GM06990 (cell line): ENCODE results near the gene HSP90AA1.
"Not testable (repeated sequence)": the region's sequence is repeated elsewhere in the genome, so short reads cannot be mapped to it uniquely, and the experiment has no call there.

ENCODE experiments used
- DNase-seq: peaks from one replicate; pipeline ENCODE4 v3.0.0-alpha.2; 2011; ENCODE audit not compliant: insufficient read length; ENCODE audit errors: extremely low read depth
- H3K27me3 ChIP-seq: replicated peaks from 2 replicates; pipeline ENCODE4 v1.6.0; 2011; ENCODE audit warnings: low read length; ENCODE audit not compliant: control insufficient read depth, insufficient read depth
- H3K36me3 ChIP-seq: 2 replicates; pipeline ENCODE4 v1.5.1; 2011; ENCODE audit warnings: low read length; ENCODE audit not compliant: control insufficient read depth, insufficient read depth
- H3K4me3 ChIP-seq: replicated peaks from 2 replicates; pipeline ENCODE4 v1.5.1; 2011; ENCODE audit warnings: low read depth, mild to moderate bottlenecking, control low read depth, low read length
- TF ChIP-seq, protein P1 (sequence below): IDR thresholded peaks from 2 replicates; pipeline ENCODE4 v1.5.1; 2011; ENCODE audit warnings: low read length, control low read depth, mild to moderate bottlenecking, inconsistent platforms; ENCODE audit not compliant: insufficient read depth, poor library complexity, severe bottlenecking

The HSP90AA1 gene

DNA sequence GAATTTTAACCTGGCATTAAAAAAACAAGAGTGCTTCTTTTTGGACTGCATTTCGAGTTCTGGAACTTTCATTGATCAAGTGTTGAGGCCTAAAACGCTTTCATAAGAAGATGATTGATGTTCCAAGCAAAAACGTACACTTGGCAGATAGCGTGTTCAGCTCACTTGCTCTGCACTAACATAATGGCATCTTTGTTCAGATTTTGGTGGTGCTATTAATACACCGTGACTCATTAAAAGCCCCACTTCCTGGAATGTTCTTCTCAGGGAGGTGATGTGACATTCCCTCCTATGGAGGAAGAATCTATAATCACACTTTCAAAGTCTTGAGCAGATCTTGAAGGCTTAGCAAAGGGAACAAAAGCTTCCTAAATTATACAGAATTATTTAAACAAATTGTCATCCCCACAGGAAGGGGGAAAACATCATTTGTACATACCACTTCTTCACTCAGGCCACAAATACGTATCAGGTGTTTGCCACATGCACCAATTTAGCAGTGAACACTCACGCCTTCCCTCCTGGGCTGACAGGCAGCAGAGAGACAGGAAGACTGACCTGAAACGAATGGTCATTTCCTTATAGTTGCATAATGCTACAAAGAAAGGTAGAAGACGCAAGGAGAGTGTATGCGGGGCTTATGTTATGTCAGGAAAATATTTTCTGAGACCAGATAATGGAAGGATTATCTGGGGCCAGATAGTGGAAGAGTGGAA lies 15.4 kb downstream of the HSP90AA1 start:
- no peak for DNase-seq
- H3K27me3 ChIP-seq, result no peaks in the 10 kb centered on the region
- TF ChIP-seq, protein P1, sequence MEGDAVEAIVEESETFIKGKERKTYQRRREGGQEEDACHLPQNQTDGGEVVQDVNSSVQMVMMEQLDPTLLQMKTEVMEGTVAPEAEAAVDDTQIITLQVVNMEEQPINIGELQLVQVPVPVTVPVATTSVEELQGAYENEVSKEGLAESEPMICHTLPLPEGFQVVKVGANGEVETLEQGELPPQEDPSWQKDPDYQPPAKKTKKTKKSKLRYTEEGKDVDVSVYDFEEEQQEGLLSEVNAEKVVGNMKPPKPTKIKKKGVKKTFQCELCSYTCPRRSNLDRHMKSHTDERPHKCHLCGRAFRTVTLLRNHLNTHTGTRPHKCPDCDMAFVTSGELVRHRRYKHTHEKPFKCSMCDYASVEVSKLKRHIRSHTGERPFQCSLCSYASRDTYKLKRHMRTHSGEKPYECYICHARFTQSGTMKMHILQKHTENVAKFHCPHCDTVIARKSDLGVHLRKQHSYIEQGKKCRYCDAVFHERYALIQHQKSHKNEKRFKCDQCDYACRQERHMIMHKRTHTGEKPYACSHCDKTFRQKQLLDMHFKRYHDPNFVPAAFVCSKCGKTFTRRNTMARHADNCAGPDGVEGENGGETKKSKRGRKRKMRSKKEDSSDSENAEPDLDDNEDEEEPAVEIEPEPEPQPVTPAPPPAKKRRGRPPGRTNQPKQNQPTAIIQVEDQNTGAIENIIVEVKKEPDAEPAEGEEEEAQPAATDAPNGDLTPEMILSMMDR, result no peak
- no peaks in the 10 kb centered on the region for H3K36me3 ChIP-seq
- H3K4me3 ChIP-seq, result no peak overlapping the region

DNA sequence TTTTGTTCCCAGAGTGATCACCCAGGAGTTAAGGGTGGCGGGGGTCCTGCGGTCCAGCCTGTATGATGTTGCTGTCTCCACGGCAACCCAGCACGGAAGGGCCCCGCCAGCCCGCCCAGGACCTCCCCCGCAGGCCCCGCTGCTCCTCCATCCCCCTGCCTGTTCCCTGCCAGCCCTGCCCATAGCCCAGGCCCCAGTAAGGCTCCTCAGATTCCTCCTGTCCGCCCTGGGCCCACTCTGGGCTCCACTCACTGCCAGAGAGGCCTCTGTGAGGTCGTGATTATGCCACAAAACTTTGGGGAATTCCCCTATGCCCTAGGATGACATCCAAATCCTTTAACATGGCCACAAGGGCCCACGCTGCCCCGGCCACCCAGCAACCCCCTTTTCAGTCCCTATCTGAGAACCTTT lies 20.8 kb downstream of the HSP90AA1 start:
- TF ChIP-seq, protein P1, result no peak
- no peak overlapping the region for H3K4me3 ChIP-seq
- H3K27me3 ChIP-seq, result no peaks in the 10 kb centered on the region
- no peak for DNase-seq
- no peaks in the 10 kb centered on the region for H3K36me3 ChIP-seq

DNA sequence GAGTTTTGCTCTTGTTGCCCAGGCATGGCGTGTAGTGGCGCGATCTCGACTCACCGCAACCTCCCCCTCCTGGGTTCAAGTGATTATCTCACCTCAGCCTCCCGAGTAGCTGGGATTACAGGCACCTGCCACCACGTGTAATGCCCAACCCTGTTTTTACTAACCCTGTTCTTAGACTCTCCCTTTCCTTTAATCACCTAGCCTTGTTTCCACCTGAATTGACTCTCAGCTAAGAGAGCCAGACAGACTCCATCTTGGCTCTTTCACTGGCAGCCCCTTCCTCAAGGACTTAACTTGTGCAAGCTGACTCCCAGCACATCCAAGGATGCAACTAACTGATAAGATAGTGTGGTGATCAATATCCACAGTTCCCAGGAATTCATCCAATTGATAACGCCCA lies 22.3 kb downstream of the HSP90AA1 start:
- not testable (repeated sequence) for H3K27me3 ChIP-seq, H3K36me3 ChIP-seq, H3K4me3 ChIP-seq, DNase-seq

DNA sequence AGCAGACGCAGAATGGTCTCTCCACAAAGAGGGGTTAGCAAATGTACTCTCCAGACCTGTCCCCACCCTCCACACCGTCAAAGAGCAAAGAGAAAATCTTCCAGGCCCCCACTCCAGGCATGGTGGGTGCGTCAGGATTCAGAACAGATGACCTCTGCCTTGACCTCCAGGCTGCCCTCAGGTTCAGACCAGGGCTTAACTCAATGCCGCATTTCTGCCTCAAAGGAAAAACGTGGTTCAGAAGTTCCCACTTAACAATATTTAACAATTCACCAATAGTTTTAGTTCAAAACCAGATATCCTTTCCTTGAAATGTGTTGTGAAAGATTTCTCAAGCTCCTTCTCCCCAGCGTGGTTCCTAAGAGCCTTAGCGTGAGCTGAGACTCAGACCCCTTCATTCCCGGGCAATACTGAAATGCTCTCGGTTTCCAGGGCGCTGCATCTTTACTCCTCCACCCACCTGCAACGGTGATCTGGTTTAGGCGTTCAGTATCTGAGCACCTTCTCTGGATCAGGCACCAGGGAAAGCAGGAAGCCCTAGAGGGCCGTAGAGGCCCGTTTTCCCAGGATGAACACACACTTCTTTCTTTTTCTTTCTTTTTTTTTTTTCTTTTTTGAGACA lies 22.9 kb downstream of the HSP90AA1 start:
- H3K27me3 ChIP-seq, result no peaks in the 10 kb centered on the region
- TF ChIP-seq, protein P1, result no peak
- no peak for DNase-seq
- no peak overlapping the region for H3K4me3 ChIP-seq
- H3K36me3 ChIP-seq, result no peaks in the 10 kb centered on the region

DNA sequence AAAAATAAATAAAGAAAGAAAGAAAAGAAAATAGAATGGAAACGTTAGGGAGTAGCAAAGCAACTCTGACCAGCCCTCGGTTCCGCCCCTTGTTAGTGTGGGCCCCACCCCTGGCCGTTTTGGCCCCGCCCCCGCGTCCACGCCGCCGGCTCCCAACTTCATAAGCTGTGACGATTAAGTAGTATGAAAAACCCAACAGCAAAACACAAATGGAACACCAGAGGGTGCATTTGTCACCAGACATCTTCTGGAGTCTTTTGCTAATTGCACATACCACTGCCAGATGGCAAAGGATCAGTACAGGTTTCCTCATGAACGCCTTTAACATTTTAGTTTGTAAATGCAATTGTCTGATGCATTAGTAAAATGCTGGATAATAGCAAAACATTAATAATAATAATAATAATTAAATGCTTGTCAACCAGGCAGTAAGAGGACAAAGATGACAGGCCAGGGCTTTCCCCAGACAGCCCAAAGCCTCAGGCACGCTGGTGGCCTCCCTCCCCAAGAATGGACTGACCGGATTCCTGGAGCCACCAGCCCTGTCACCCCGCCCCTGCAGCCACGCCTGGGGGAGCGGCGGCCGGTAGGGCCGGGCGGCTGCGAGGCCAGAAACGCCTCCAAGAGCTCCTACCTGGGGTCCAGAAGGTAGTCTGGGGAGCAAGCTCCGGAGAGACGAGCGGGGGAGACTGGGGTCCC lies 23.6 kb downstream of the HSP90AA1 start:
- Histone ChIP-seq H3K27me3 (no peaks in the 10 kb centered on the region), H3K36me3 (no peaks in the 10 kb centered on the region), H3K4me3 (no peak overlapping the region)
- peak; percentile 81 for DNase-seq
- TF ChIP-seq, protein P1, result peak; percentile 9

DNA sequence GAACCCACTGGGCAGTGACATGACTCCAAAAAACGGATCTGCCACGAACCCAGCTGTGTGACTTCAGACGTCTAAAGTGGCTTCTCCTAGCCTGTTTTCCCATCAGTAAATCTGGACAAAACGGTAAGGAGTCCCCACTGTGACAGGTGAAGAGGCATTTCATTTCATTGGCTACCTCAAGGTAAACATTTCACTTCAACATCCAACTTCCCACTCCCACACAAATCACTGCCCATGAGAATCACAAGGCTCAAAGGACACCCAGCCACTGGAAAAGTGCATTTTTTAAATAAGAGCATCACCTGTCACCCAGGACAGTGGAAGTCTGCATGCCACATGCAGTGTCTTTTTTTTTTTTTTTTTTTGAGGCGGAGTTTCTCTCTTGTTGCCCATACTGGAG lies 27.9 kb downstream of the HSP90AA1 start:
- DNase-seq, result no peak
- TF ChIP-seq, protein P1, result no peak
- Histone ChIP-seq H3K4me3 (no peak overlapping the region), H3K27me3 (no peaks in the 10 kb centered on the region), H3K36me3 (no peaks in the 10 kb centered on the region)
